ENCODE results near the gene ZNF512. TPM values are rescaled to one million over a fixed set of nuclear protein-coding genes. Genes with fewer than 3 reads are reported as not detected.
"Not testable (repeated sequence)": the region's sequence is repeated elsewhere in the genome, so short reads cannot be mapped to it uniquely, and the experiment has no call there.

ZNF512 gene
- total RNA-seq, 1 donor from 2014 or later: 30.8 TPM

GRCh38 chr2:27584597-27584996, 1.8 kb downstream of the ZNF512 start:
- H3K4me3 ChIP-seq: no peak overlapping the region
- H3K36me3 ChIP-seq: no peaks in the 10 kb centered on the region
- no peaks in the 10 kb centered on the region for H3K9me3 ChIP-seq
- H3K27ac ChIP-seq: no peak overlapping the region
- H3K4me1 ChIP-seq: peaks cover 15% of the 10 kb centered on the region
- DNase-seq (no peak), ATAC-seq (no peak)
- no peak for TF ChIP-seq CTCF (IDR thresholded peaks at IDR 0.05)
- intact Hi-C loops (cut with DNase I): no loop called here
- no peaks in the 10 kb centered on the region for H3K27me3 ChIP-seq

GRCh38 chr2:27587025-27587424, 4.2 kb downstream of the ZNF512 start:
- no peak for DNase-seq
- Histone ChIP-seq H3K27me3 (no peaks in the 10 kb centered on the region), H3K36me3 (no peaks in the 10 kb centered on the region), H3K4me3 (no peak overlapping the region), H3K4me1 (peaks cover 15% of the 10 kb centered on the region), H3K27ac (no peak overlapping the region), H3K9me3 (peaks cover 9% of the 10 kb centered on the region)
- intact Hi-C loops (cut with DNase I): no loop called here
- TF ChIP-seq CTCF (IDR thresholded peaks at IDR 0.05): no peak
- ATAC-seq: no peak

- intact Hi-C loops (cut with DNase I): no loop called here
Measured at GRCh38 chr2:27588308-27588707, 5.5 kb downstream of the ZNF512 start.

GRCh38 chr2:27591745-27592144, 8.9 kb downstream of the ZNF512 start:
- ATAC-seq: no peak
- Histone ChIP-seq H3K9me3 (peaks cover 9% of the 10 kb centered on the region), H3K36me3 (no peaks in the 10 kb centered on the region), H3K4me3 (no peak overlapping the region), H3K4me1 (no peaks in the 10 kb centered on the region), H3K27me3 (no peaks in the 10 kb centered on the region), H3K27ac (no peak overlapping the region)
- intact Hi-C loops (cut with DNase I): no loop called here
- DNase-seq: no peak
- TF ChIP-seq CTCF (IDR thresholded peaks at IDR 0.05): no peak

More at GRCh38 chr2:27588308-27588707, 5.5 kb downstream of the ZNF512 start:
- H3K36me3 ChIP-seq: no peaks in the 10 kb centered on the region
- ATAC-seq (no peak), DNase-seq (no peak)
- no peaks in the 10 kb centered on the region for H3K27me3 ChIP-seq
- peaks cover 15% of the 10 kb centered on the region for H3K4me1 ChIP-seq
- TF ChIP-seq CTCF (IDR thresholded peaks at IDR 0.05): no peak
- no peak overlapping the region for H3K27ac ChIP-seq
- H3K9me3 ChIP-seq: peaks cover 9% of the 10 kb centered on the region
- no peak overlapping the region for H3K4me3 ChIP-seq

- intact Hi-C loops (cut with DNase I): no loop called here
- no peaks in the 10 kb centered on the region for H3K27me3 ChIP-seq
- peaks cover 9% of the 10 kb centered on the region for H3K9me3 ChIP-seq
- no peak overlapping the region for H3K27ac ChIP-seq
- TF ChIP-seq CTCF (IDR thresholded peaks at IDR 0.05): no peak
- ATAC-seq (no peak), DNase-seq (no peak)
- H3K36me3 ChIP-seq: peaks cover 2% of the 10 kb centered on the region
- no peak overlapping the region for H3K4me3 ChIP-seq
- no peaks in the 10 kb centered on the region for H3K4me1 ChIP-seq
Measured at GRCh38 chr2:27593240-27593639, 10.4 kb downstream of the ZNF512 start.

- H3K9me3 ChIP-seq; H3K27me3 ChIP-seq; H3K4me1 ChIP-seq; H3K4me3 ChIP-seq; ATAC-seq; H3K27ac ChIP-seq; DNase-seq; intact Hi-C loops (cut with DNase I): not testable (repeated sequence)
- peaks cover 12% of the 10 kb centered on the region for H3K36me3 ChIP-seq
Measured at GRCh38 chr2:27594020-27594703, 11.3 kb downstream of the ZNF512 start.

GRCh38 chr2:27595412-27595811, 12.6 kb downstream of the ZNF512 start:
- H3K27ac ChIP-seq; intact Hi-C loops (cut with DNase I); H3K9me3 ChIP-seq; ATAC-seq; H3K4me3 ChIP-seq; DNase-seq; H3K27me3 ChIP-seq; H3K4me1 ChIP-seq: not testable (repeated sequence)
- H3K36me3 ChIP-seq: peaks cover 23% of the 10 kb centered on the region
